Sigmoid colon (tissue), 4 donors: ENCODE results near the gene FOXR1.

Source experiments
- EP300 ChIP-seq, 4 donors: sonication (generic); formaldehyde crosslinking; IDR thresholded peaks; one replicate each; pipeline ENCODE4 v1.6.1; 2017; ENCODE audit warnings: antibody characterized with exemption in 4 of 4
- POLR2A ChIP-seq, 2 donors: fragments of 450-650 bp; IDR thresholded peaks; one replicate each; pipeline ENCODE4 v1.6.1; 2016; ENCODE audit warnings: antibody characterized with exemption in 2 of 2, mild to moderate bottlenecking in 2 of 2, moderate library complexity in 2 of 2
- POLR2AphosphoS5 ChIP-seq, 4 donors: sonication (generic); formaldehyde crosslinking; IDR thresholded peaks; one replicate each; pipeline ENCODE4 v1.6.1; 2017; ENCODE audit warnings: antibody characterized with exemption in 4 of 4
- TF ChIP-seq, protein P1 (sequence below), 4 experiments: fragments of 450-650 bp in 3 of 4; fragments of 200-600 bp in 1 of 4; IDR thresholded peaks; one replicate each; pipeline ENCODE4 v1.5.1; 2016 to 2019; ENCODE audit warnings: antibody characterized with exemption in 4 of 4, mild to moderate bottlenecking in 3 of 4, moderate library complexity in 2 of 4

DNA sequence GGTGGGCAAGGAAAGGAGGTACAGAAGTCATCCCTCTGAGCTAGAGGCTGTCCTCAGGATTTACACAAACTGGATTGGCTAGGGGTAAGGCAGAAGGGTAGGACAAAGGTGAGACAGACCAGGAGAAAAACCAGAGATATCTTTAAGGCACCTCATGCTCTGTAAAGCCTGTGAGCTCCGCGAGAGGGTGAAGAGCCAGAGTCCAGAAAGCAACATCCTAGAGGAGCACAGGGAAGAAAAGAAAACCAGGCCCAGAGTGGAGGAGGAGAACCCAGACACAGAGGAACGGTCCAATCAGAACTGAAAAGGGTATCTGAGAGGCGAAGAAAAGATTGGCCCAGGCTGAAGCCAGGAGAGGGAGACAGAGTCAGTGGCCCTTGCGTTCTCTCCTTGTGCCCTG, 54.0 kb downstream of the FOXR1 start:
- TF ChIP-seq, protein P1, sequence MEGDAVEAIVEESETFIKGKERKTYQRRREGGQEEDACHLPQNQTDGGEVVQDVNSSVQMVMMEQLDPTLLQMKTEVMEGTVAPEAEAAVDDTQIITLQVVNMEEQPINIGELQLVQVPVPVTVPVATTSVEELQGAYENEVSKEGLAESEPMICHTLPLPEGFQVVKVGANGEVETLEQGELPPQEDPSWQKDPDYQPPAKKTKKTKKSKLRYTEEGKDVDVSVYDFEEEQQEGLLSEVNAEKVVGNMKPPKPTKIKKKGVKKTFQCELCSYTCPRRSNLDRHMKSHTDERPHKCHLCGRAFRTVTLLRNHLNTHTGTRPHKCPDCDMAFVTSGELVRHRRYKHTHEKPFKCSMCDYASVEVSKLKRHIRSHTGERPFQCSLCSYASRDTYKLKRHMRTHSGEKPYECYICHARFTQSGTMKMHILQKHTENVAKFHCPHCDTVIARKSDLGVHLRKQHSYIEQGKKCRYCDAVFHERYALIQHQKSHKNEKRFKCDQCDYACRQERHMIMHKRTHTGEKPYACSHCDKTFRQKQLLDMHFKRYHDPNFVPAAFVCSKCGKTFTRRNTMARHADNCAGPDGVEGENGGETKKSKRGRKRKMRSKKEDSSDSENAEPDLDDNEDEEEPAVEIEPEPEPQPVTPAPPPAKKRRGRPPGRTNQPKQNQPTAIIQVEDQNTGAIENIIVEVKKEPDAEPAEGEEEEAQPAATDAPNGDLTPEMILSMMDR (IDR thresholded peaks at IDR 0.05): no peak
- TF ChIP-seq POLR2AphosphoS5 (IDR thresholded peaks at IDR 0.05): no peak
- TF ChIP-seq POLR2A (IDR thresholded peaks at IDR 0.05): no peak
- no peak for TF ChIP-seq EP300 (IDR thresholded peaks at IDR 0.05)
